GM12878 (cell line): Measurements from ENCODE around the gene GALNT18. TPM values are rescaled to one million over a fixed set of nuclear protein-coding genes. Genes with fewer than 3 reads are reported as not detected.
"Not testable (repeated sequence)": the region's sequence is repeated elsewhere in the genome, so short reads cannot be mapped to it uniquely, and the experiment has no call there.

Experiments used
- ATAC-seq: fragments of 200-7000 bp; cut with Tn5 transposase; 3 replicates; pipeline ENCODE4 v1.9.1; 2020; ENCODE audit warnings: mild to moderate bottlenecking, moderate library complexity
- BruUV-seq: library from RNA; stranded (reverse); fragments of 400-500 nt; replicated peaks from 2 replicates; lab custom pipeline; 2021; lab: Mats Ljungman, UMichigan
- CTCF ChIA-PET: fragments of 300-600 bp; sonication (Branson Sonifier 250); formaldehyde crosslinking; extraction: SDS; loops from one replicate; lab custom pipeline; 2021; ENCODE audit warnings: inconsistent platforms; lab: Yijun Ruan, JAX
- POLR2A ChIA-PET: fragments of 350-600 bp; formaldehyde crosslinking; extraction: SDS; loops from one replicate; lab custom pipeline; 2021; ENCODE audit warnings: inconsistent platforms; lab: Charles Lee
- RAD21 ChIA-PET: fragments of 300-600 bp; sonication (Branson Sonifier 250); formaldehyde crosslinking; loops from one replicate; lab custom pipeline; 2023; ENCODE audit warnings: antibody characterized with exemption; ENCODE audit not compliant: unreplicated experiment; lab: Charles Lee
- SMC1A ChIA-PET: fragments of 300-600 bp; sonication (Branson Sonifier 250); formaldehyde crosslinking; loops from one replicate; lab custom pipeline; 2023; ENCODE audit not compliant: unreplicated experiment, uncharacterized antibody; lab: Charles Lee
- DNase-seq: peaks from one replicate; pipeline ENCODE4 v3.0.0-alpha.2; 2011; ENCODE audit warnings: low read depth, low spot score
- FAIRE-seq: peaks from 3 replicates; lab custom pipeline; 2011; peaks lifted over from hg19 to GRCh38; lab: Jason Lieb, UNC
- H2AFZ ChIP-seq: 2 replicates; pipeline ENCODE4 v1.6.0; 2011; ENCODE audit warnings: low read depth, low read length, control low read depth; ENCODE audit not compliant: control insufficient read depth
- H3K27ac ChIP-seq: 2 replicates; pipeline ENCODE4 v1.5.1; 2011; ENCODE audit warnings: control low read depth; ENCODE audit not compliant: control insufficient read depth, insufficient read depth
- H3K27me3 ChIP-seq, 2 experiments: replicated peaks in 1 of 2; 2 replicates each; pipeline versions ENCODE4 v1.6.0 to v1.6.1; 2011; ENCODE audit warnings: low read length in 1 of 2; ENCODE audit not compliant: control insufficient read depth in 2 of 2, insufficient read depth in 2 of 2
- H3K36me3 ChIP-seq, 2 experiments: 2 replicates each; pipeline ENCODE4 v1.5.1; 2011; ENCODE audit warnings: low read length in 1 of 2; ENCODE audit not compliant: control insufficient read depth in 2 of 2, insufficient read depth in 2 of 2
- H3K4me1 ChIP-seq: 2 replicates; pipeline ENCODE4 v1.6.1; 2011; ENCODE audit warnings: mild to moderate bottlenecking, low read length, moderate library complexity, mixed read lengths; ENCODE audit not compliant: control insufficient read depth, insufficient read depth
- H3K4me2 ChIP-seq: 2 replicates; pipeline ENCODE4 v1.6.0; 2011; ENCODE audit warnings: control low read depth; ENCODE audit not compliant: control insufficient read depth, insufficient read depth
- H3K4me3 ChIP-seq: fragments of 200-600 bp; sonication (generic); 2 replicates; pipeline ENCODE4 v1.5.1; 2016
- H3K79me2 ChIP-seq: 2 replicates; pipeline ENCODE4 v1.6.0; 2011; ENCODE audit warnings: low read length; ENCODE audit not compliant: control insufficient read depth, insufficient read depth
- H3K9ac ChIP-seq: 2 replicates; pipeline ENCODE4 v1.8.0; 2011; ENCODE audit warnings: low read length, control low read depth, mixed read lengths; ENCODE audit not compliant: control insufficient read depth, insufficient read depth
- H3K9me3 ChIP-seq: replicated peaks from 3 replicates; pipeline ENCODE4 v1.5.1; 2011; ENCODE audit warnings: mild to moderate bottlenecking, low read length; ENCODE audit not compliant: control insufficient read depth, insufficient read depth
- H4K20me1 ChIP-seq: 2 replicates; pipeline ENCODE4 v1.6.0; 2011; ENCODE audit not compliant: control insufficient read depth, insufficient read depth
- WGBS: methylation state at CpG from one replicate; pipeline ENCODE4 v1.1.6; 2016; ENCODE audit warnings: low lambda C conversion rate; ENCODE audit not compliant: insufficient replicate concordance, insufficient coverage; ENCODE audit errors: missing lambda C conversion rate; 5-methylcytosine and 5-hydroxymethylcytosine counted together
- in situ Hi-C: fragments of 300-500 bp; cut with MboI; formaldehyde crosslinking; loops from 9 replicates; pipeline ENCODE4 v1.14.3; 2018; ENCODE audit warnings: mixed read lengths
- intact Hi-C: fragments of 100-400 bp; cut with micrococcal nuclease; formaldehyde crosslinking; loops from one replicate; pipeline ENCODE4 v1.14.2; 2022; ENCODE audit not compliant: unreplicated experiment
- polyA plus RNA-seq, 11 experiments: library from polyadenylated mRNA; depleted of rRNA in 4 of 11; unstranded in 6 of 11; stranded (reverse) in 5 of 11; fragments of >200 nt; fragmentation: Nextera tagmentation in 4 of 11; fragmentation: Illumina TruSeq in 1 of 11; extraction: Ambion mirVana in 4 of 11; extraction: Trizol in 1 of 11; gene quantifications; 1 replicate in 1 of 11; 2 replicates in 10 of 11; pipeline versions ENCODE4 v1.2.1 to v1.2.3, GENCODE V29; 2011 to 2016; ENCODE audit warnings: inconsistent platforms in 2 of 11, missing spikeins in 2 of 11, low read depth in 1 of 11
- total RNA-seq, 4 experiments: library from RNA; depleted of rRNA in 3 of 4; stranded (reverse); fragments of >200 nt in 3 of 4; fragmentation: Illumina TruSeq in 1 of 4; extraction: Trizol in 1 of 4; gene quantifications; 2 replicates each; pipeline versions ENCODE4 v1.2.1 to v1.2.3, GENCODE V29; 2013 to 2021

Gene GALNT18
- total and polyA plus RNA-seq, 10 of the 15 experiments (the other 5 are each of a cell fraction or from before 2014, with no cell fraction given) = 1.2 to 14.2 (median 6.3) TPM

DNA sequence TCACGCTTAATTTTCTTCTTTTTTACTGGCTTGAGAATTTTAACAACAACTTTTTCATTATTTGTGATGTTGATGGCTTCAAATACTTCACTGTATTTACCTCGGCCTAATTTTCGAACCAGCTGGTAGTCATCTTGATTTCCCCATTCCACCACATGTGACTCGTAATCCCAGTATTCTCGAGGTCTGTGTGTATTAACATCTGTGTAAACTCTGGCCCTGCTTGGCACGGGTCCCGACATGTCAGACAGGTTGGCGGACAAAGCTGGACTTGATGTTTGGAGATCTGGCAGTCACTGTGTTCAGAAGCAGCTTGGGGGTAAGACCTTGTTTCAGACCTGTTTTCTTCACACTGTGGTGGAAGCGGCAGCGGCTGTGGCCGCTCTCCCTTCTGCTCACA, 268.9 kb downstream of the GALNT18 start, which contains the start of gene CSNK2A3:
CSNK2A3 (minus strand) TSS at position 373 of the 400 bp plus-strand sequence; CDS start at position 242, 131 bp downstream.
- POLR2A ChIA-PET, H3K79me2 ChIP-seq, intact Hi-C loops, H3K27me3 ChIP-seq, in situ Hi-C loops, H3K4me2 ChIP-seq, DNase-seq, H3K9ac ChIP-seq, H3K4me1 ChIP-seq, BruUV-seq, RAD21 ChIA-PET, H2AFZ ChIP-seq, CTCF ChIA-PET, H3K27ac ChIP-seq, H3K36me3 ChIP-seq, H4K20me1 ChIP-seq, H3K4me3 ChIP-seq, H3K9me3 ChIP-seq, ATAC-seq, FAIRE-seq: not testable (repeated sequence)
- WGBS = 66% methylated on average over 11 of the region's 11 CpGs
- SMC1A ChIA-PET = interaction anchor here (0.6 kb wide), 1 partner anchor 699 kb away, joined by 3 read pairs; no protein-coding TSS in a partner anchor

GRCh38 chr11:11351851-11352250, 270.0 kb downstream of the GALNT18 start:
- FAIRE-seq = not testable (repeated sequence)

More at GRCh38 chr11:11351851-11352250, 270.0 kb downstream of the GALNT18 start:
- WGBS = 58% methylated on average over 8 of the region's 10 CpGs
- H3K79me2 ChIP-seq, BruUV-seq, SMC1A ChIA-PET, H3K27me3 ChIP-seq, H3K36me3 ChIP-seq, H3K4me2 ChIP-seq, RAD21 ChIA-PET, H3K9ac ChIP-seq, H3K9me3 ChIP-seq, H2AFZ ChIP-seq, H3K4me3 ChIP-seq, ATAC-seq, H3K27ac ChIP-seq, CTCF ChIA-PET, intact Hi-C loops, POLR2A ChIA-PET, in situ Hi-C loops, H3K4me1 ChIP-seq, DNase-seq, H4K20me1 ChIP-seq: not testable (repeated sequence)
